ENCODE measurements around the gene MAF. TPM values are rescaled to one million over a fixed set of nuclear protein-coding genes. Genes with fewer than 3 reads are reported as not detected.

The MAF gene
- total RNA-seq, 4 donors from 2014 or later, result 24.8 to 52.0 (median 33.6) TPM

- Histone ChIP-seq H3K4me3 (no peak overlapping the region), H3K36me3 (no peaks in the 10 kb centered on the region), H3K27ac (no peak overlapping the region), H3K4me1 (peaks cover 0 to 7% (median 0%) of the 10 kb centered on the region in 3 donors), H3K9me3 (no peaks in the 10 kb centered on the region), H3K27me3 (no peaks in the 10 kb centered on the region)
- TF ChIP-seq POLR2A (IDR thresholded peaks at IDR 0.05) (no peak), CTCF (IDR thresholded peaks at IDR 0.05) (no peak), POLR2AphosphoS5 (IDR thresholded peaks at IDR 0.05) (no peak), EP300 (IDR thresholded peaks at IDR 0.05) (no peak)
- 94 to 100% methylated on average over 3 to 4 of the region's 4 CpGs for WGBS, 2 donors (ENCODE audit: low coverage in 1 of 2)
- no peak for ATAC-seq
Observed at GRCh38 chr16:79642652-79643051, 42.1 kb upstream of the MAF start.

GRCh38 chr16:79640513-79641360, 40.2 kb upstream of the MAF start:
- TF ChIP-seq CTCF (IDR thresholded peaks at IDR 0.05), result no peak
- no peak for TF ChIP-seq POLR2A (IDR thresholded peaks at IDR 0.05)
- no peak for TF ChIP-seq POLR2AphosphoS5 (IDR thresholded peaks at IDR 0.05)
- TF ChIP-seq EP300 (IDR thresholded peaks at IDR 0.05), result no peak
- H3K9me3 ChIP-seq, result no peaks in the 10 kb centered on the region
- ATAC-seq, result no peak
- no peaks in the 10 kb centered on the region for H3K27me3 ChIP-seq
- H3K36me3 ChIP-seq, result no peaks in the 10 kb centered on the region
- 25 to 29% methylated on average over 11 to 14 of the region's 16 CpGs for WGBS, 2 donors (ENCODE audit: low coverage in 1 of 2)
- H3K4me1 ChIP-seq, result peaks cover 0 to 7% (median 0%) of the 10 kb centered on the region in 3 donors
- H3K4me3 ChIP-seq, result no peak overlapping the region
- no peak overlapping the region for H3K27ac ChIP-seq

GRCh38 chr16:79639576-79640311, 39.2 kb upstream of the MAF start:
- WGBS, 2 donors (ENCODE audit: low coverage in 1 of 2), result 87 to 100% methylated on average over 4 of the region's 13 CpGs
- no peaks in the 10 kb centered on the region for H3K27me3 ChIP-seq
- H3K4me3 ChIP-seq, result no peak overlapping the region
- ATAC-seq, result no peak
- H3K4me1 ChIP-seq, result peaks cover 0 to 7% (median 0%) of the 10 kb centered on the region in 3 donors
- no peak overlapping the region for H3K27ac ChIP-seq
- TF ChIP-seq EP300 (IDR thresholded peaks at IDR 0.05), result no peak
- TF ChIP-seq CTCF (IDR thresholded peaks at IDR 0.05), result no peak
- TF ChIP-seq POLR2AphosphoS5 (IDR thresholded peaks at IDR 0.05), result no peak
- TF ChIP-seq POLR2A (IDR thresholded peaks at IDR 0.05), result no peak
- no peaks in the 10 kb centered on the region for H3K9me3 ChIP-seq
- H3K36me3 ChIP-seq, result no peaks in the 10 kb centered on the region

- 79 to 86% methylated on average over 4 to 5 of the region's 5 CpGs for WGBS, 2 donors (ENCODE audit: low coverage in 1 of 2)
- ATAC-seq, result no peak
- peaks cover 0 to 7% (median 0%) of the 10 kb centered on the region in 3 donors for H3K4me1 ChIP-seq
Observed at GRCh38 chr16:79638386-79638785, 37.8 kb upstream of the MAF start.

More at GRCh38 chr16:79638386-79638785, 37.8 kb upstream of the MAF start:
- H3K36me3 ChIP-seq, result no peaks in the 10 kb centered on the region
- no peaks in the 10 kb centered on the region for H3K27me3 ChIP-seq
- H3K9me3 ChIP-seq, result no peaks in the 10 kb centered on the region
- TF ChIP-seq POLR2AphosphoS5 (IDR thresholded peaks at IDR 0.05), result no peak
- no peak for TF ChIP-seq CTCF (IDR thresholded peaks at IDR 0.05)
- no peak for TF ChIP-seq POLR2A (IDR thresholded peaks at IDR 0.05)
- TF ChIP-seq EP300 (IDR thresholded peaks at IDR 0.05), result no peak
- H3K27ac ChIP-seq, result no peak overlapping the region
- H3K4me3 ChIP-seq, result no peak overlapping the region

All from gastroesophageal sphincter (tissue), 4 donors.